Aorta (tissue), 5 donors: ENCODE results near the gene DGKB. TPM values are rescaled to one million over a fixed set of nuclear protein-coding genes. Genes with fewer than 3 reads are reported as not detected.
A peak's percentile ranks its signal among the peaks of the same experiment; 100 is the strongest.

Source experiments
- ATAC-seq: fragments of 200-7000 bp; cut with Tn5 transposase; one replicate; pipeline ENCODE4 v1.9.1; 2022; ENCODE audit warnings: moderate library complexity; ENCODE audit not compliant: low FRiP score
- DNase-seq, 2 donors: peaks; one replicate each; pipeline ENCODE4 v3.0.0-alpha.2; 2020
- H3K27ac ChIP-seq, 2 donors: one replicate each; pipeline ENCODE4 v1.5.1; 2013; ENCODE audit warnings: low read length in 2 of 2, mild to moderate bottlenecking in 2 of 2, moderate library complexity in 2 of 2, control low read depth in 1 of 2, inconsistent platforms in 1 of 2, low read depth in 1 of 2
- H3K27me3 ChIP-seq, 2 donors: one replicate each; pipeline ENCODE4 v1.6.1; 2013; ENCODE audit warnings: control low read depth in 1 of 2, low read length in 1 of 2, mild to moderate bottlenecking in 1 of 2, moderate library complexity in 1 of 2; ENCODE audit not compliant: insufficient read depth in 2 of 2, control insufficient read depth in 1 of 2
- H3K36me3 ChIP-seq, 2 donors: one replicate each; pipeline ENCODE4 v1.6.1; 2013; ENCODE audit warnings: control low read depth in 1 of 2, low read length in 1 of 2, mild to moderate bottlenecking in 1 of 2; ENCODE audit not compliant: insufficient read depth in 2 of 2, control insufficient read depth in 1 of 2
- H3K4me1 ChIP-seq, 2 donors: one replicate each; pipeline ENCODE4 v1.6.1; 2013; ENCODE audit warnings: low read length in 2 of 2, control low read depth in 1 of 2, mild to moderate bottlenecking in 1 of 2, moderate library complexity in 1 of 2; ENCODE audit not compliant: insufficient read depth in 2 of 2, control insufficient read depth in 1 of 2
- H3K4me3 ChIP-seq, 2 donors: one replicate each; pipeline ENCODE4 v1.5.1; 2013; ENCODE audit warnings: low read length in 2 of 2, control low read depth in 1 of 2, mild to moderate bottlenecking in 1 of 2
- H3K9me3 ChIP-seq: one replicate; pipeline ENCODE4 v1.6.1; 2013; ENCODE audit warnings: mild to moderate bottlenecking, low read length; ENCODE audit not compliant: control insufficient read depth
- WGBS, 2 donors: extraction: QIAGEN DNeasy Blood & Tissue Kit; methylation state at CpG; one replicate each; pipeline ENCODE4 v1.1.7; 2013; 5-methylcytosine and 5-hydroxymethylcytosine counted together
- intact Hi-C, 2 donors: fragments of 100-400 bp; cut with DNase I; formaldehyde crosslinking; loops; one replicate each; pipeline versions ENCODE4 v1.14.2 to v1.15.0; 2022
- polyA plus RNA-seq, 2 donors: library from polyadenylated mRNA; stranded (reverse); fragments of 200-250 nt; gene quantifications; one replicate each; pipeline ENCODE4 v1.2.3, GENCODE V29; 2013
- total RNA-seq, 2 donors: library from RNA; stranded (reverse); fragmentation: NEBNext Ultra II Directional; extraction: Animal tissue kit (Norgen Biotek cat#: 25700); gene quantifications; one replicate each; pipeline ENCODE4 v1.2.1, GENCODE V29; 2021
- donor health status: healthy with polysubstance abuse.
- donor health status: Bipolar disorder and iron deficiency.
- donor health status: DM: no; HTN: no; CAD: no.
- donor health status: DM: no; HTN: no; CAD: no.
- donor health status: DM: yes; HTN: yes; CAD: no.

The DGKB gene
- total and polyA plus RNA-seq, 4 donors = 0.96 to 1.1 TPM; not detected in 2

DNA sequence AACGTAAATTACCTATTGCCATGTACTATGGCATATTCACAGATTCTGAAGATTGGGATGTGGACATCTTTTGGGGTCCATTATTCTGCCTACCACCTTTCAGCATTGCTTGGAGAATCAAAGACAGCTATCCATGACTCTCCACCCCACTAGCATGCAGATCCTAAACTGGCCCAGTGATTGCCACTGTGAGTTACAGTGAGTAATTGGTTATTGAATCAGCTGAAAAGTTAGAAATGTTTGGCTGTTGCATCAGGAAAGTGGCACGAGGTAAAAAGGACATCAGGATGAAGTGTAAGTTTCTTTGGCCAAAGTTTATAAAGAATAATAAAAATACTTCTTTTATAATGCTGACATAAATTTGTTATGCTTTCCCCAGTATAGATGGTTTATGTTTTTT, 764.9 kb downstream of the DGKB start:
- intact Hi-C loops = no loop called here
- DNase-seq (no peak), ATAC-seq (peak; percentile 29)
- Histone ChIP-seq H3K27me3 (no peaks in the 10 kb centered on the region), H3K9me3 (no peaks in the 10 kb centered on the region), H3K36me3 (no peaks in the 10 kb centered on the region), H3K4me1 (no peaks in the 10 kb centered on the region), H3K27ac (no peak overlapping the region), H3K4me3 (no peak overlapping the region)
- 67 to 69% methylated on average over 2 of the region's 2 CpGs for WGBS, 2 donors

DNA sequence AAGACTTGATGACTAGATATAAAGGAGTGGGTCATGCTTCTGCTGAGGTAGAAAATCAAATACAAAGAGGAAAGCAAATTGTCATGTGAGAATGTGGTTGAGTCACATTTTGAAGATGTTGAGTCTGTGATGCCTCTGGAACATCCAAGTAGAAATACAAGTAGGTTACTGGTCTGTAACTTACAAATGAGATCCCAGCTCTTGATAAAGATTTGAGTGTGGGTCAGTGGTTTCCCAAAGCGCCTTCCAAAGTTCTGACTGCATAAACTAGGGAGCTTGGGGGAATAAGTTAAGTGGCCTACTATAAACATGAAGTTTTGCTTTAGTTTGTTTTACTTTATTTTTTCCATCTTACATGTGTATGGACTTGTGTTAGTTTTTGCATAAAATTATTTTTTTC, 768.8 kb downstream of the DGKB start:
- Histone ChIP-seq H3K36me3 (no peaks in the 10 kb centered on the region), H3K27ac (no peak overlapping the region), H3K27me3 (no peaks in the 10 kb centered on the region), H3K4me1 (no peaks in the 10 kb centered on the region), H3K9me3 (no peaks in the 10 kb centered on the region), H3K4me3 (no peak overlapping the region)
- ATAC-seq (no peak), DNase-seq (no peak)
- 79 to 90% methylated on average over 1 of the region's 1 CpG for WGBS, 2 donors
- intact Hi-C loops = no loop called here

DNA sequence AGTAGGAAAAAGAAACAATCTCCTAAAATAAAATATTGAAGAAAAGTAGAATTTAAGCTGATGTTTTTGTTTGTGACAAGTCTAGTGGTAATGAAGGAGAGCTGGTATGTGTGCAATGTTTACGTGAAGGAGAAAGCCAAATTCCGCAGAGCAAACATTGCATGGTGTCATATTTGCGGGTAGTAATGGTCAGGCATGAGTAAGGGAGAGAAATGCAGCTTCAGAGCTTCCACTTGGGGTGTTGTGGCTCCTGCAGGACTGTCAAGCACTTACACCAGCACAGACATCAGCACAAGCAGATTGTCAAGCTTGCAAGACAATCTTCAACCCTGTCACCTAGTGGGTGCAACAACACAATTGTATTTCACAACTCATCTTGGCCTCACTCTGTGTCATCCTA, 776.6 kb downstream of the DGKB start:
- intact Hi-C loops = no loop called here
- Histone ChIP-seq H3K36me3 (no peaks in the 10 kb centered on the region), H3K27me3 (no peaks in the 10 kb centered on the region), H3K9me3 (no peaks in the 10 kb centered on the region), H3K27ac (no peak overlapping the region), H3K4me3 (no peak overlapping the region), H3K4me1 (no peaks in the 10 kb centered on the region)
- no peak for ATAC-seq
- WGBS, 2 donors = 83 to 90% methylated on average over 3 of the region's 3 CpGs
- DNase-seq = no peak

DNA sequence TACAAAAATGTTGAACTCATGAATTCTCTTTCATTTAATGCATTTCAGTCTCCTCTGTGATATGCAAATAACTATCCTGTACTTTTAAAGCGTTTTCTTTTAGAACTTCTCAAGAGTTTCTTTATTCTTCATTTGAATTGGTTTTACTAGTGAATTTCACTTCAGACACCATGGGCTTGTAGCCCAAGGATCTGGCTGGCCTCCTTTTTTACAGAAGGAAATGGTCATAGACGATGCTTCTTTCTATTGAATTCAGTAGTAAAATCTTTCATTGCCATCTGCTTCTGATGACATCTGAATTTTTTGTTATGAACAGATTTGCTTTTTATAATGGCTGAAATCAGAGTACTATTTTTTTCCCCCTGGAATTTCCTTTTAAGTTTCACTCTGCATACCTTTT, 777.8 kb downstream of the DGKB start:
- intact Hi-C loops = no loop called here
- DNase-seq = no peak
- Histone ChIP-seq H3K27ac (no peak overlapping the region), H3K4me3 (no peak overlapping the region), H3K36me3 (no peaks in the 10 kb centered on the region), H3K4me1 (no peaks in the 10 kb centered on the region), H3K9me3 (no peaks in the 10 kb centered on the region), H3K27me3 (no peaks in the 10 kb centered on the region)
- no peak for ATAC-seq
- 46 to 59% methylated on average over 2 of the region's 2 CpGs for WGBS, 2 donors

DNA sequence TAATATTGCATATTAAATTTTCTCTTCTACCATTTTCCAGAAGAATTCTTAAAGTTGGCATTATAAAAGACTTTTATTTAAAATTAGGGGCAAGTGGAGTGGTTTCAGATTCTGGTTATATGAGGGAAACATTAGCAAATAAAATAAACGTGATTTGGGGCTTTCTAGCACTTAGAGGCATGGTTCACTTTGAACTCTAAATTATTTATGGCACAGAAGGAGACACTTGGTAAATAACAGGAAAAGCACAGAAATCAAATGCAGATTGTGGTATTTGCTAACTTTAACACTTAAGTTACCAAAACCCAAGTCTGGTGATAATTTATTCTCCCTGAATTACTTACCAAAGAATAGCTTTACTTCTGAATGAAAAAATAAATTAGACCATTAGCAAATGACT, 778.6 kb downstream of the DGKB start:
- H3K9me3 ChIP-seq = no peaks in the 10 kb centered on the region
- intact Hi-C loops = no loop called here
- H3K4me1 ChIP-seq = no peaks in the 10 kb centered on the region
- 13 to 17% methylated on average over 1 of the region's 1 CpG for WGBS, 2 donors
- no peaks in the 10 kb centered on the region for H3K36me3 ChIP-seq
- H3K27me3 ChIP-seq = no peaks in the 10 kb centered on the region
- H3K27ac ChIP-seq = no peak overlapping the region
- no peak for DNase-seq
- no peak overlapping the region for H3K4me3 ChIP-seq
- ATAC-seq = no peak

DNA sequence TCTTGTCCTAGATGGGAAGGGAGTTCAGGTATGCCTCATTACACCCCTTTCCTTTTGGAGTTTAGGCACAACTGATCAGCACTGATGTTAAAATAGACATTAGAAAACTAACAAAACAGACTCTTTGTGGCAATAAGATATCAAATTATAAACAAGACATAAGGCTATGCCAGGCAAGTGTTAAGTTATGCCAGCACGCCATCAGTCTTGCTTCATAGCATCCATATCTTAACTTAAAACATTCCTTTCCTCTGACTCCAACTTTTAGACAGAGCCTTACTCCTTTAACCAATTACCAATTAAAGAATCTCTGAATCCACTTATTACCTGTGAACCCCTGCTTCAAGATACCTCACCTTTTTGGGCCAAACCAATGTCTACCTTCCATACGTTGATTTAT, 786.9 kb downstream of the DGKB start:
- DNase-seq (no peak), ATAC-seq (no peak)
- Histone ChIP-seq H3K4me1 (no peaks in the 10 kb centered on the region), H3K27ac (no peak overlapping the region), H3K4me3 (no peak overlapping the region), H3K27me3 (no peaks in the 10 kb centered on the region), H3K9me3 (no peaks in the 10 kb centered on the region), H3K36me3 (no peaks in the 10 kb centered on the region)
- 45 to 56% methylated on average over 2 of the region's 2 CpGs for WGBS, 2 donors
- intact Hi-C loops = no loop called here

DNA sequence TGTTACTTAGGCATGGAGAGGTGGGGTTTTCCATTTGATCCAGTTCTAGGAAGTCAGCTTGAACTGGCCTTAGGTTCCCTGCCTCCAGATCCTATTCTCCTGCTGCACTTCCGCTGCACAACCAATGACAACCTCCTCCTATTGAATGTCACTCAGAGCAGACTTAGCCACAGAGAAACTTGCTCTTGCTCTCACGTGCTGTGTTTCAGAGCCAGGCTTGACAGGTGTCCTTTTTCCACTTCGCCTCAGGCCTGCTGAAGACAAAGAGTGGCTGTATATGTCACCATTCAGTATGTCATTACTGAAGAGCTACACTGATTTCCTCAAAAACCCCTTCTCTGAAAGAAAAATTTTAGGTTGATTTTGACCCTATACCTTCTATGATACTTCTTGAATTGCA, 797.7 kb downstream of the DGKB start:
- WGBS, 2 donors = 79 to 82% methylated on average over 3 of the region's 3 CpGs
- H3K36me3 ChIP-seq = no peaks in the 10 kb centered on the region
- no peak for DNase-seq
- no peak for ATAC-seq
- intact Hi-C loops = no loop called here
- H3K4me3 ChIP-seq = no peak overlapping the region
- no peaks in the 10 kb centered on the region for H3K4me1 ChIP-seq
- H3K27ac ChIP-seq = no peak overlapping the region
- no peaks in the 10 kb centered on the region for H3K9me3 ChIP-seq
- no peaks in the 10 kb centered on the region for H3K27me3 ChIP-seq

DNA sequence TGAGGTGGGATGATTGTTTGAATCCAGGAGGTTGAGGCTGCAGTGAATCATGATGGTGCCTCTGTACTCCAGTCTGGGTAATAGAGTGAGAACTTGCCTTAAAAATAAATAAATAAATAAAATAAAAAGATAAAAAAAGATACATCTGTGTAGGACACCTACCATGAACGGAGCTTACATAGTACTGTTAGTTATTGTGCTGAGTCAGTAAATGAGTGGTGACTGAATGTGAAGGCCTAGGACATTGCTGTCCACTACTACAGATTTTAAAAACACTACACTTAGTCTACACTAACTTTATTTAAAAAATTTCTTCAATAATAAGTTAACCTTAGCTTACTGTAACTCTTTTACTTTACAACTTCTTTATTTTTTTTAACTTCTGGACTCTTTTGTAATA, 806.4 kb downstream of the DGKB start:
- intact Hi-C loops = no loop called here
- 87 to 91% methylated on average over 1 of the region's 1 CpG for WGBS, 2 donors
- H3K9me3 ChIP-seq = no peaks in the 10 kb centered on the region
- H3K4me3 ChIP-seq = no peak overlapping the region
- H3K27me3 ChIP-seq = no peaks in the 10 kb centered on the region
- ATAC-seq = no peak
- no peak for DNase-seq
- no peaks in the 10 kb centered on the region for H3K4me1 ChIP-seq
- no peaks in the 10 kb centered on the region for H3K36me3 ChIP-seq
- no peak overlapping the region for H3K27ac ChIP-seq

DNA sequence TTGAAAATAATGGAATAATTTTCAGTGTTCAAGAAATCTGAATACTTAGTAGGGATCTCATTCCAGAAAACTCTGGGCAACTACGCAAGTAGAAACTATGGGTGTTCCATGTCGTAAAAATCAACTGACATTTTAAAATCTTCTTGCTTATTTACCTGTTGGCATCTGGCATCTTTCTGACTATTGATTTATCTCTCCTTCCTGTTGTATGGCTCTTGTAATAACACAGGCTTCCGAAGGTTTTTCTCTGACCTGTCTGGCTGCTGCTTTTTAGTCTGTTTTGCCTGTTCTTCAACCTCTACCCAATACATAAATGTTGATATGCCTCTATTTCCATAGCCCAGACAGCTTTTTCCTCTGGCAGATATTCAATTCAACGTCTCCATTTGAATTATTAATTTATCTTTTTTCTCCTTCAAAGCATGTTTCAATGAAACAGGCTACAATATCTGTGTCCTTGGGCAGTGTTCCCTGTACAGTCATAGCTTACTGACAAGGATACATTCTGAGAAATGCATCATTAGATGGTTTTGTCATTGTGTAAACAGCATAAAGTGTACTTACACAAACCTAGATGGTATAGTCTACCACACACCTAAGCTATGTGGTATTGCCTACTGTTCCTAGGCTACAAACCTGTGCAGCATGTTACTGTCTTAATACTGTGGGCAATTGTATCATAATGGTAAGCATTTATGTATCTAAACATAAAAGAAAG, 807.2 kb downstream of the DGKB start:
- Histone ChIP-seq H3K27ac (no peak overlapping the region), H3K27me3 (no peaks in the 10 kb centered on the region), H3K4me3 (no peak overlapping the region), H3K9me3 (no peaks in the 10 kb centered on the region), H3K4me1 (no peaks in the 10 kb centered on the region), H3K36me3 (no peaks in the 10 kb centered on the region)
- intact Hi-C loops = no loop called here
- WGBS, 2 donors = 52 to 53% methylated on average over 4 of the region's 4 CpGs
- ATAC-seq (no peak), DNase-seq (no peak)
